ENCODE measurements around the gene UTY. TPM values are rescaled to one million over a fixed set of nuclear protein-coding genes. Genes with fewer than 3 reads are reported as not detected.
A peak's percentile ranks its signal among the peaks of the same experiment; 100 is the strongest.

Gene UTY
- total and polyA plus RNA-seq, 2 of the 8 experiments (the other 6 are each of a cell fraction or from before 2014, with no cell fraction given): 7.2 to 20.4 TPM

- no peak overlapping the region for H2BK12ac ChIP-seq (ENCODE audit: low read depth, low read length)
- no peak overlapping the region; the same call in 1 of the 2 replicates for H4K8ac ChIP-seq (ENCODE audit: extremely low read depth, insufficient read depth, low read length)
- no peak overlapping the region for H2BK20ac ChIP-seq (ENCODE audit: low read length)
- no peak for FAIRE-seq
- no peak overlapping the region for H4K5ac ChIP-seq (ENCODE audit: insufficient read length, low read depth, low read length)
- H3K18ac ChIP-seq (ENCODE audit: extremely low read depth, low read length): no peak overlapping the region
- WGBS, 2 experiments (ENCODE audit: extremely low coverage in 1 of 2, insufficient coverage in 1 of 2, insufficient read length in 1 of 2, insufficient replicate concordance in 2 of 2, low coverage in 1 of 2, low lambda C conversion rate in 2 of 2, missing lambda C conversion rate in 1 of 2): 96% methylated on average over 3 of the region's 3 CpGs; no CpG with 5 or more reads in 1 of the 2 experiments
- H2BK120ac ChIP-seq (replicated peaks; ENCODE audit: low read depth, low read length): no peak overlapping the region
- H2BK5ac ChIP-seq (ENCODE audit: low read depth, low read length): no peak overlapping the region
- ChIA-PET CTCF (ENCODE audit: partially characterized antibody) (no interaction called here), POLR2A (ENCODE audit: partially characterized antibody) (no interaction called here)
- H2AFZ ChIP-seq (ENCODE audit: low read length): no peak overlapping the region
- H3K9ac ChIP-seq (replicated peaks in 1 of 4; ENCODE audit: extremely low read depth in 1 of 4, low read depth in 3 of 4, low read length in 3 of 4): no peak overlapping the region
- H3K4ac ChIP-seq (replicated peaks; ENCODE audit: insufficient read length, low read depth, low read length): no peak overlapping the region
- H3K23me2 ChIP-seq (ENCODE audit: low read depth, low read length): no peaks in the 10 kb centered on the region
- H4K91ac ChIP-seq (replicated peaks; ENCODE audit: insufficient read length, low read length): no peak overlapping the region
- H3K36me3 ChIP-seq (ENCODE audit: control insufficient read depth in 2 of 4, insufficient read depth in 4 of 4, low read length in 3 of 4): peaks cover 0 to 12% (median 4%) of the 10 kb centered on the region in 4 experiments; a peak in 2 of 8 replicates
- H3K4me1 ChIP-seq (replicated peaks in 1 of 4; ENCODE audit: control insufficient read depth in 3 of 4, insufficient read depth in 4 of 4, low read length in 3 of 4): no peaks in the 10 kb centered on the region
- H3K4me2 ChIP-seq (ENCODE audit: insufficient read depth in 1 of 2, low read depth in 2 of 2, low read length in 2 of 2): no peak overlapping the region
- H3K27ac ChIP-seq (ENCODE audit: low read depth, low read length): no peak overlapping the region
- H3K27me3 ChIP-seq (replicated peaks in 1 of 4; ENCODE audit: control insufficient read depth in 3 of 4, extremely low read depth in 1 of 4, insufficient read depth in 3 of 4, low read length in 3 of 4): no peaks in the 10 kb centered on the region
- no peaks in the 10 kb centered on the region for H3K79me2 ChIP-seq (ENCODE audit: control insufficient read depth in 1 of 2, insufficient read depth in 2 of 2, low read length in 2 of 2)
- no peak overlapping the region for H3K14ac ChIP-seq (ENCODE audit: insufficient read length)
- H3K23ac ChIP-seq (ENCODE audit: insufficient read length): no peak overlapping the region
- H3K4me3 ChIP-seq (ENCODE audit: extremely low read depth in 1 of 4, insufficient read depth in 2 of 4, low read depth in 3 of 4, low read length in 4 of 4): no peak overlapping the region
- no peak overlapping the region for H3K56ac ChIP-seq (replicated peaks; ENCODE audit: insufficient read length, low read depth, low read length)
- TF ChIP-seq, protein P1, sequence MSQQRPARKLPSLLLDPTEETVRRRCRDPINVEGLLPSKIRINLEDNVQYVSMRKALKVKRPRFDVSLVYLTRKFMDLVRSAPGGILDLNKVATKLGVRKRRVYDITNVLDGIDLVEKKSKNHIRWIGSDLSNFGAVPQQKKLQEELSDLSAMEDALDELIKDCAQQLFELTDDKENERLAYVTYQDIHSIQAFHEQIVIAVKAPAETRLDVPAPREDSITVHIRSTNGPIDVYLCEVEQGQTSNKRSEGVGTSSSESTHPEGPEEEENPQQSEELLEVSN (IDR thresholded peaks at IDR 0.05): peak; percentile 43; the same call in 1 of the 2 replicates
- TF ChIP-seq TCF12 (IDR thresholded peaks at IDR 0.05; ENCODE audit: low read depth, low read length): no peak
- H3K9me3 ChIP-seq (ENCODE audit: insufficient read depth in 2 of 2, low read depth in 1 of 2, low read length in 1 of 2): peaks cover 12 to 18% of the 10 kb centered on the region in 2 experiments
- no peak overlapping the region for H2BK15ac ChIP-seq (ENCODE audit: low read length)
- no peaks in the 10 kb centered on the region for H4K20me1 ChIP-seq (replicated peaks in 1 of 2; ENCODE audit: control insufficient read depth in 1 of 2, insufficient read depth in 2 of 2, low read length in 2 of 2)
- no peaks in the 10 kb centered on the region for H3K79me1 ChIP-seq (ENCODE audit: low read depth, low read length)
- no peak for DNase-seq (ENCODE audit: low read depth in 1 of 2, low spot score in 2 of 2)
- H2AK5ac ChIP-seq (ENCODE audit: low read depth, low read length): no peak overlapping the region
Observed at GRCh38 chrY:13233901-13234300, 245.9 kb downstream of the UTY start.

Measured in H1 (cell line).